Right hindlimb (tissue), 1 donor: ENCODE measurements around the gene SSTR3.

Experiments
- DNase-seq: peaks from one replicate; pipeline ENCODE4 v3.0.0-alpha.2; 2018

The SSTR3 gene

GRCh38 chr22:37193629-37194191 is 18.6 kb downstream of the SSTR3 start:
- DNase-seq: peak; percentile 34

GRCh38 chr22:37192741-37193140 is 19.5 kb downstream of the SSTR3 start:
- DNase-seq: no peak

- DNase-seq: no peak
These were observed 20.1 kb downstream of the SSTR3 start for GRCh38 chr22:37192204-37192603.

GRCh38 chr22:37190262-37190780 is 22.0 kb downstream of the SSTR3 start:
- DNase-seq: no peak

GRCh38 chr22:37188901-37189466 is 23.3 kb downstream of the SSTR3 start:
- no peak for DNase-seq

GRCh38 chr22:37187891-37188761 is 24.2 kb downstream of the SSTR3 start, which contains the start of gene C1QTNF6:
Gene C1QTNF6, minus strand, starts transcription at chr22:37188247. Its CDS starts 34 bp downstream, at chr22:37188213.
- DNase-seq: peak; percentile 90

- peak; percentile 44 for DNase-seq
These were observed 24.8 kb downstream of the SSTR3 start for GRCh38 chr22:37187552-37187890.

- no peak for DNase-seq
These were observed 25.2 kb downstream of the SSTR3 start for GRCh38 chr22:37186997-37187522.

- DNase-seq: no peak
These were observed 25.9 kb downstream of the SSTR3 start for GRCh38 chr22:37186228-37186996.

GRCh38 chr22:37185646-37186227 is 26.5 kb downstream of the SSTR3 start:
- no peak for DNase-seq

GRCh38 chr22:37184816-37185541 is 27.3 kb downstream of the SSTR3 start:
- DNase-seq: no peak

GRCh38 chr22:37184380-37184755 is 27.9 kb downstream of the SSTR3 start:
- no peak for DNase-seq

GRCh38 chr22:37183432-37184379 is 28.6 kb downstream of the SSTR3 start:
- no peak for DNase-seq

GRCh38 chr22:37182949-37183245 is 29.4 kb downstream of the SSTR3 start:
- DNase-seq: no peak

GRCh38 chr22:37182101-37182948 is 30.0 kb downstream of the SSTR3 start:
- DNase-seq: no peak

GRCh38 chr22:37181681-37182080 is 30.6 kb downstream of the SSTR3 start:
- no peak for DNase-seq

- DNase-seq: no peak
These were observed 31.6 kb downstream of the SSTR3 start for GRCh38 chr22:37180531-37181231.

GRCh38 chr22:37179622-37180420 is 32.5 kb downstream of the SSTR3 start:
- no peak for DNase-seq
